SW480 (cell line): ENCODE data around the gene APOBEC3B.
A peak's percentile ranks its signal among the peaks of the same experiment; 100 is the strongest.
"Not testable (repeated sequence)": the region's sequence is repeated elsewhere in the genome, so short reads cannot be mapped to it uniquely, and the experiment has no call there.

Experiments used
- DNase-seq: peaks from one replicate; pipeline ENCODE4 v3.0.0-alpha.2; 2016; ENCODE audit warnings: low spot score

APOBEC3B gene

GRCh38 chr22:39031434-39032295, 49.5 kb downstream of the APOBEC3B start:
- DNase-seq = not testable (repeated sequence)

- not testable (repeated sequence) for DNase-seq
These were observed 54.9 kb downstream of the APOBEC3B start for GRCh38 chr22:39037071-39037470.

DNA sequence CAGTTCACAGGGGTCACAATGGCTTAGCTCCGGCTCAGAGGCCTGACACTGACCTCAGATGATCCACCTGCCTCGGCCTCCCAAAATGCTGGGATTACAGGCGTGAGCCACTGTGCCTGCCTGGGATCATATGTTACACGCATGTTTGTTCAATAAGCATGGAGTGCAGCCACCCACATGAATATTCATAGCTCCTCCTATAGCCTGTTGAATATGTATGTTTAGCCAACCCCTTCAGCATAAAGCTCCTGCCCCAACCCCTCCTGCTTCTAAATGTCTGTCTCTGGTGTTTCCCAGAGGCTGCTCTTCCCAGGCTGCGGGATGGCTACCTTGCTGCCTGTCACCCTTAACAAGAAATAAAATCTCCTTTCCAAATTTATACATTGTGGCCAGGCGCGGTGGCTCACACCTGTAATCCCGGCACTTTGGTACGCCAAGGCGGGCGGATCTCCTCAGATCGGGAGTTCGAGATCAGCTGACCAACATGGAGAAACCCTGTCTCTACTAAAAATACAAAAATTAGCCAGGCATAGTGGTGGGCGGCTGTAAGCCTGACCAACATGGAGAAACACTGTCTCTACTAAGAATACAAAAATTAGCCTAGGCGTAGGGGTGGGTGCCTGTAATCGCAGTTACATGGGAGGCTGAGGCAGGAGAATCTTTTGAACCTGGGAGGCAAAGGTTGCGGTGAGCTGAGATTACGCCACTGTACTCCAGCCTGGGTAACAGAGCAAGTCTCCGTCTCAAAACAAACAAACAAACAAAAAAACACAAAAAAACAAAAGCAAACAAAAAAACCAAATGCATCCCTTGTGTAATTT, 57.4 kb downstream of the APOBEC3B start:
- DNase-seq = no peak

DNA sequence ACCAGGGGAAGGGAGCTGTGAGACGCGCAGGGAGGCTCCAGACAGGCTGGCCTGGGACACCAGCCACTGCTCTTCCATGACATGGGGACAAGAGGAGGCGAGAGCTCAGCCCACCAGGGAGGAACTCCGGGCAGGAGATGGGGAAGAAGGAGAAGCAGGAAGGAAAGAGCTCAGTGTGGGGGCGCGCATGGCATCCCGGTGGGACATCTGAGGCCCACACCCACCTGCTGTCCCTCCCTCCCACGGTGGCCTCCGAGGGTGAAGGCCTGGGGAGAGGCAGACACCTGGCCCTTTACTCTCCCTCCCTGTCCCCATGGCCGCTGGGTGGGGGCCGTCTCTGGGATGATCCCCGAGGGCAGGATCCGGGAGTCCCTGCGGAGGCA, 58.0 kb downstream of the APOBEC3B start:
- not testable (repeated sequence) for DNase-seq

- DNase-seq = peak; percentile 53
These were observed 58.6 kb downstream of the APOBEC3B start, which contains the start of gene APOBEC3F for GRCh38 chr22:39040538-39041296. Gene APOBEC3F (plus strand): TSS chr22:39040864. CDS start chr22:39040961, 97 bp downstream.

- no peak for DNase-seq
These were observed 59.8 kb downstream of the APOBEC3B start for GRCh38 chr22:39041908-39042307.
